MM.1S (cell line): ENCODE measurements around the gene GDNF.

Experiments used
- CTCF ChIP-seq: fragments of 300-600 bp; sonication (generic); IDR thresholded peaks from 2 replicates; pipeline ENCODE4 v1.5.1; 2016; ENCODE audit warnings: antibody characterized with exemption, low read length, mixed read lengths
- EZH2 ChIP-seq: fragments of 300-600 bp; sonication (generic); optimal IDR thresholded peaks from 2 replicates; pipeline ENCODE3; 2017; ENCODE audit warnings: low read depth, mild to moderate bottlenecking, antibody characterized with exemption, low read length, mixed read lengths
- EZH2phosphoT487 ChIP-seq: fragments of 300-600 bp; sonication (generic); IDR thresholded peaks from 2 replicates; pipeline ENCODE4 v1.6.1; 2018; ENCODE audit warnings: antibody characterized with exemption, low read length

DNA sequence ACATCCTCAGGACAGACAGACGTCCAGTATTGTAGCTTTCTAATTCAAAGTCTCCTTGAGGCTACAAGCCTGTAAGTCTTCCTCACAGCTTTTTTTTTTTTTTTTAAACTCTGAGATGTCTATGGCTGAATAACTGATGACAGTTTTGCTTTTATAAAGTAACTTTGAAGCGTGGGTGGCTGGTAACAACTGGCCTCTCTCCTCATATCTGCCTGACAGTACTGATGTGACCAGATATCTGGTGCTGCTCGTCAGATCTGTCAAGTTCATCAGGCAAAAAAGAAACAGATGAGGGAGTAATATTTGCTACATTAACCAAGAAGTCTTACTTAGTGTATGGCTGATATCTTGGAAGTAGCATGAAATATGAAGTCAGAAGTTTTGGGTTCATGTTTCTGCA is 72.6 kb downstream of the GDNF start:
- TF ChIP-seq CTCF (no peak), EZH2phosphoT487 (no peak), EZH2 (no peak)
